ENCODE measurements around the gene TMEM92.

GRCh38 chr17:50316016-50316587 is 41.8 kb downstream of the TMEM92 start:
- no peak for TF ChIP-seq EZH2phosphoT487 (IDR thresholded peaks at IDR 0.05; ENCODE audit: low read depth)
- no peak for TF ChIP-seq CTCF (IDR thresholded peaks at IDR 0.05; ENCODE audit: low read depth, low read length)

Measured in OCI-LY3 (cell line).